NCI-H2196 treated with DMSO at 0.1 percent for 48 hours (cell line): ENCODE measurements around the gene ASCC3.

ENCODE experiments used
- DNase-seq: peaks from one replicate; lab custom pipeline; 2025; ENCODE audit not compliant: unreplicated experiment; lab: John Stamatoyannopoulos, UW

ASCC3 gene

DNA sequence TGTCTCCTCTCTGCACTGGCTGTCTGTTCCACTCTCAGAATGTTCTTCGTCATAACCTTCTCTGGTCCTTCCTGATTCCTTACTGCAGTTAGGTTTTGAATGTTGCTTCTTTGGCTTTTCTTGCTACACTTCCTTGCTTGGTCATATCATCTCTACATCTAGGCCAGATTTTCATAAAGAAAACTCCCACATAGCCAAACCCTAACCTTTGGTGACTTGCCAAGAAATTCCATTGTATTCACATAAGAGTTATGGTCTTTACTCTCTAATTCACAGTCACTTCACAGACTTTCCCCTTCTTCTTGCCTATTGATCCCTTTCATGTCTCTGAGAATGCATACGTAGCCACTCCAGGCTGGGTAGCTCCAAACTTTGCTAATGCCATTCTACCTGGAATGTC is 374.5 kb downstream of the ASCC3 start:
- no peak for DNase-seq

DNA sequence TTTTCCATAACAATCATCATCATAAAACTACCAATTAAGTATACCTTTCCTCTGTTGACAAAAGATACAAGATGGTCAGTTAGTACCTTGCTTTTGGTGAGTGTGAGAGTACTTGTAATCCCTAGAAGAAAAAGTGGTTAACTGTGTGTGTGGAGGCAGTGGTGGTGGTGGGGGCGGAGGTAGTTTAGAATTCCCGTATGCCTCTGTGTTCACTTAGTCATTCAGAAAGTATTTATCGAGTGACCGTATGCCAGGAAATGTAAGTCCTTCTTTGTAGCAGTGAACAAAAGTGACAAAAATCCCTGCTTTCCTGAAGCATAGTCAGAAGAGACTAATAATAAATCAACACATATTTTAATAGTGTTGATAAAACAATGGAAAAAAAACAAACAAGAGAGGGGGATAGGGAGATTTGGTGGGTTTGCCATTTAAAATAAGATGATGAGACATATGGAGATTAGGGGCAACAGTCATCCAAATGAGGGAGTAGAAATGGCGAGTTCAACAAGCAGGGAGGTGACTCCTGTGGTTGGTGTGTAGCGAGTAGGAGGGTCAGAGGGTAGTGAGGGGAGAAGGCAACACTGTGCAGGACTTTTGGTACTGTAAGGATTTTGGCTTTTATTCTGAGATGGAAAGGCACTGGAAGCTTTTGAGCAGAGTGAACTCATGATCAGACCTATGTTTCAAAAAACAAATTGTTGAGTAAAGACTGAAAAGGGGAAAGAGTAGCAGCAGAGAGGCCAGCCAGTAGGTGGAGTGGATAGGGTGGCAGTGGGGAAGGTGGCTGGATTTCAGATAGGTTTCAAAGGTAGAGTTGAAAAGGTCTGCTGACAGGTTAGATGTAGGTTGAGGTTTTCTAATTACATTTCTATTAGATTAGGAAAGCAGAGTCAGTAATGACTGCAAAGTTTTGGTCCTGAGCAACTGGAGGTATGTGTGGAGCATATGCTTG is 376.1 kb downstream of the ASCC3 start:
- no peak for DNase-seq

DNA sequence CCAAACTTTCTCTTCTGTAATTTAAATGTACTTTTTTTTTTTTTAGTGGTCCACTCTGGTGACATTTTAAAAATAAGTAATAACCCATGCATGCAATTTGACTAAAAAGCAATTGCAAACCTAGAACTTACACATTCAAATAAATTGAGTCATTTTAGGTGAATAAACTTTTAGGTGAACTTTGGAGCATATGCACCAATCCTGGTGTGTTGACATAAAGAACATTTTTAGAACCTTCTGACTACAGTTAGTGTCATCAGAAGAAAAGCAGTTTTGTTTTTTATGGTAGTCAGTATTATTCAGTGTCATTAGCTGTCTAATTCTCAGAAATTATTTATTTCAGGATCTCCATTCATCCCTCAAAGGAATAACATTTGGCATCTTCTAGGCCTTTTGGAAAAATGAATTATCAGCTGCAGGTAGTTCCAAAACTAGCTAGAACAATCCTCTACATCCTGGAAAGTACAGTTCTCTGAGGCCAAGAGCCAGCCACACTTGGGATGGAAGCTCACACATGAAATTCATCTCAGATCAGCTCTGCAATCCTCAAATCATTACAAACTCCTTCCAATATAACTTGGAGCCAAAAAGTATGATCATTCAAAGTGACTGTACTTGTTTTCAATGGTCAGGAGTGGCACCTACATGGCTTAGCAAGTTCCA is 378.0 kb downstream of the ASCC3 start:
- no peak for DNase-seq

DNA sequence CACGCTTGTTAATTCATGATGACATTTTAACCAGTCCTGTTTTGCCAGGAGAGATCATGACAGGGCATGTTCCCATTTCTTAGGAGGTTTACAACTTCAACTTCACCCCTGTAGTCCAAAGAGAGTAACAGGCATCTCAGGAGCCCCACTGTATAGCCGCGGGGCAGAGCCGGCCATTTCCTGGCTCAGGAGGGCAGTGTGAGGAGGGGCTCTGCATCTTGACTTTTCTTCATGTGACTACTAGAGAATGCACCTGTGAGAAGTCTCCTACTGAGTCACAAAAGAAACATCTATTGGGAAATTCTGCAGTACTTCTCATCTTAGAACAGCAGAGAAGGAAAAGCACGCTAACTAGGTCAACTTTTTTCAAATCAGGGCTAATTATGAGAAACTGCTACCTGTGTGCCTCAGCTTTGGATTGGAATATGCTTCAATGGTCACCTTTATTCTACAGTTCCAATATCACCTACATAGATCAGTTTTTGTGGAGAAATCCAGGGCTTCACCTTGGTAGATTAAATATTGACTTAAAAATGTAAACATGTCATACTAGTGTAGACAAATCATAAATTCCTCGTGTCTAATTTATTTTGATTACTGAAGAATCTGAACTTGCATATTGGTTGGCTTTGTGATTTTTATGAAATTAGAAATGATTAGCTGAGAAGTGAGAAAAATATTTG is 387.8 kb downstream of the ASCC3 start:
- DNase-seq, result no peak

DNA sequence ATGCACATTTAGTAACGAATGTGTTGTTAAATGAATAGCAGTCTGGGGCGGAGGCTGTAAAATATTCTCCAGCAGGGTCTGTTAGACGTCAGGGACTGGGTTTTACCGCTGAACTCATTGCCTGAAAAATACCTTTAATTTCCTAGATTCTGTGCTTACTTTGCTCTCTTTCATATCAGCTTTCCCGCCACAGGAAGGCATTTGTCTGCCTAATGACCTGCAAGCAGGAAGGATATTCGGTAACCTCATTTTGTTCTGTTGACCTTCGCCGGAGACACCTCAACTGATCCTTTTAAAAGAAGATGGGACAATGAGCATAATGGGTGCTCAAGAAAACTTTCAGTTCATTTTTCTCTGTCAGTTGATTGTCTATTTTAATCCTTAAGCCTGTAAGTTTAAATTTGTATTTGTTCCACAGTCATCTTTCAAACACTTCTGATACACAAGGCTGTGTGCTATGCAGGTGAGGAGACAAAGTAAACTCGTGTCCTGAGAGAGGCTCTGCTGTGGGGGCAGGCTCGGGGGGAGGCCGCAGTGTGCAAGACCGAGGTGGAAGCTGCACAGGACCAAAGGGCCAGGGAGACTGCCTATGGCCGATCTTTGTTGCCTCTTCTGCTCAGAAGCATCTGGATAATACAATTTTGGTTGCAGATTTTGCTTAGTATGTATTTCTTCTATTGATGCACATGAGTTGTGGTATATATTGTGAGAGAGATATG is 389.0 kb downstream of the ASCC3 start:
- DNase-seq, result no peak

DNA sequence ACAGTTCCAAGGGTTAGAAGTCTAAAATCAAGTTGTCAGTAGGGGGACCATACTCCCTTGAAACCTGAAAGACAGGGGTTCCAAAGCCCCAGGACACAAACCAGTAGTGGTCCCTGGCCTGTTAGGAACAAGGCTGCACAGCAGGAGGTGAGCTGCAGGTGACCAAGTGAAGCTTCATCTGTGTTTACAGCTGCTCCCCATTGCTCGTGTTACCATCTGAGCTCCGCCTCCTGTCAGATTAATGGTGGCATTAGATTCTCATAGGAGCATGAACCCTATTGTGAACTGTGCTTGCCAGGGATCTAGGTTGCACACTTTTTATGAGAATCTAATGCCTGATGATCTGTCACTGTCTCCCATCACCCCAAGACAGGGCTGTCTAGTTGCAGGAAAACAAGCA is 391.1 kb downstream of the ASCC3 start:
- DNase-seq, result no peak

DNA sequence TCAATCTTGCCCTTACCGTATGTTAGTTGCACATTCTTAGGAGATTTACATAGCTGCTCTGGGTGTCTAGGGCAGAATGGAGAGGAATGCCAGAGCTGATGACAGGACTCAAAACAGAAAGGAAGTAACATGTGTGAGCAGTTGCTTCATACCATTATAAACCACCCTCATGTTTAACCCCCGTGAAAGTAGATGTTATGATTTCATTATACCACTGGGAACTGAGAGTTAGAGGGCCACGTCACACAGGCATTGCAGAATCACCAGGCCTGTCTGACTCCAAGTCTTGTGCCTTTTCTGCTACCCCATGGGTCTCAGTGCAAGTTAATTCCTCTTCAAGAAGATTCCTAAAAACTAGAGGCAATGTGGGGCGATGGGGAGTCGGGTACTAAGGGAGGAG is 392.9 kb downstream of the ASCC3 start:
- no peak for DNase-seq

DNA sequence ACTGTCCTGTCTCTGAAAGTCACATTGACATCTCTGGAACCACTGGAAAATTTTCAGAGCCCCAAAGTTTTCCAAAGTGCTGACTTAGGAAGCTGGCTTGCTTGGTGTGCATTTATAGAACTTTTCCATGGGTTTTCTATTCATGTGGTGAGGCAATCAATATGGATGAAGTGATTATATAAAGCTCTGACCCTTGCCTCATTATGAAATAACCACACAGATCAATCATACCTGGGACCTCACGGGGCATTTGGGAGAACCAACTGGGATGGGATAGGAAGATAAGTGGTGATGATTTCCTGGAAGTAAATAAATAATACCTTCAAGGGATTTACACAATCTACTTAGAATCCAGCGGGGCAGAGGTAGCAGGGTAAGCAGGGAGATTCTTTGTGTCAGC is 393.5 kb downstream of the ASCC3 start:
- no peak for DNase-seq

DNA sequence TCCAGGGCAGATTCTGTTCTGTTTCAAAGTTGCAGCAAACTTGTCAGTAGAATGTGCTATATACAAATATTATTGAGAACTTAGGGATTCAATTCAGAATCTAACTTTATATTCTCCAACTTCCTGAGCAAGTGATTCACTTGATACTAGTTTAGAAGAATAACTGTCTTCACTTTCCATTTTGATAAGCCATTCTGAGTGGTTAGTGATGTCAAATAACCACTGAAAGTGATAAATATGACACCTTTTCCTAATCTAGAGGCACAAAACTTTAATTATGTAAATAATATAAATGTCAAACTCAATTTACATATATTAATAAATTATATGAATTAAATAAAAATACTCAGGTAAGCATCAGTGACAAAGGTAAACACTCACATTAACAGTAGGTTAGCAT is 395.9 kb downstream of the ASCC3 start:
- no peak for DNase-seq

DNA sequence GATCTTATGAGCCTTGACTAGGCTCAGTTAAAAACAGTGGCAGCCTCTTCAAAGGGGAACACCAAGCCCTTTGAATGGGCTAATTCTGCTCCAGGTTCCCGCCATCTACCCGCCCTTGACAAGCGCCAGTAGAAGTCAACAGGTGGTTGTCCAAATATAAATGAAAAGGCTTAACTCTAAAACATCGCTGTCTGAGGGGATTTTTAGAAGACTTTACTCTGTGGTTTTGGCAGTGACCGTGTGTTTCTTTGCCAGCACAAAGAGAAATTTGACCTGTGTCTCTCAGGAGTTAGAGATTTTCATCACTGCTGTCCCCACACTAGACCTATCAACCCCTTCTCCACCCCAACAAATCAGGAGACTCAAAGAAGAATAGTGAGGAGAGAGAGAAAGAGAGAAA is 396.7 kb downstream of the ASCC3 start:
- DNase-seq, result no peak

DNA sequence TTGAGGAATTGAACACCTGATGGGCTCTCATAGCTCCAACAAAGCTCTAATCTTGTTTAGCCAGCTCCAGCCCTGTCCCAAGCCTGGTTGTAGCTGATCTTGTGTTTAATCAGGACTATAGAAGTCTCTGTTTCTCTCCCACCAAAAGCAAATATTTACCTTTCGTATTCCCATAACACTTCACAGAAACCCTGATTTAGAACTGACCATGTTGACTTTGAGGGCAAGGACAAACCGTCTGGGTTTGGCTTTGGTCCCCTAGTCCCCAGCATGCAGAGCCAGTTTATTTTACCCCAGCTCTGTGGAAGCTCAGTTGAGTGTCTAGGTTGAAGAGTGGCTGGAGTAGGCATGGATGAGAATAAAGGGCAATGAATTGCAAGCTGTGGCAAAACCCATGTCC is 398.4 kb downstream of the ASCC3 start:
- no peak for DNase-seq

DNA sequence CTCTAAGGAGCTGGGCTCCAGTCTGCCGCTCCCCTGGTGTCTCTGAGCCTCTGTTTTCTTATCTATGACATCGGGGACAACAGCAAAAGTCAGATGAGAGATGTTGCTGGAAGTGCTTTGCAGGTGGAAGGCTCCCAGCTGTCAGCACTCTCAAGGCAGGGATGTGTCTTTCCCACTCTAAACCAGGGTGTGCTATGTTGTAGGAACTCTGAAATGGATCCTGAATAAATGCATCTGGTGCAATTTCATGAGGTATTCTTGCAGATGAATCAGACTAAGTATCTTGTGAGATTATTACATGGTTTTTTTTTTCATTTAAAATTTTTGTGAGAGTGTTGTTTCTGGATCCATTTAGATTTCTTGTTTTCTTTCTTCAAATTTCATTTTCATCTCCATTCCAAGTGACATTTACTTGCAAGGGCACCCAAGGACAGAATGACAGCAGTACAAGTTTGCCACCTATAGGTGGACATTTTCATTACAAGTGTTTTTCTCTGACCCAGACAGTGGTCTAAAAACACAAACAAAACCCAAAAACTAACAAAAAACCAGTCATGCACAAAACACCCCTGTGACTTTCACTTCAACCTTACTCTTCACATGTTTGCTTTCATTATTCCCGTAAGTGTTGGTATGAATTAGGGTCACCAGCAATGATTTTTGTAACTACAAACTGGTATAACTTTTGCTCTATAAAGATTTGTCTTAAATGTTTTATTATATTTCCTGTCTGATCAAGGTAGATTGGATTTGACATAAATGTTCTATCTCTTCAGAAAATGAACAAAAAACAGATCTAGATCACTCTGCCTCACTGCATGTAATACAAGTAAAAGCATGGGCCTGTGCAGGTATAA is 401.7 kb downstream of the ASCC3 start:
- DNase-seq, result no peak

DNA sequence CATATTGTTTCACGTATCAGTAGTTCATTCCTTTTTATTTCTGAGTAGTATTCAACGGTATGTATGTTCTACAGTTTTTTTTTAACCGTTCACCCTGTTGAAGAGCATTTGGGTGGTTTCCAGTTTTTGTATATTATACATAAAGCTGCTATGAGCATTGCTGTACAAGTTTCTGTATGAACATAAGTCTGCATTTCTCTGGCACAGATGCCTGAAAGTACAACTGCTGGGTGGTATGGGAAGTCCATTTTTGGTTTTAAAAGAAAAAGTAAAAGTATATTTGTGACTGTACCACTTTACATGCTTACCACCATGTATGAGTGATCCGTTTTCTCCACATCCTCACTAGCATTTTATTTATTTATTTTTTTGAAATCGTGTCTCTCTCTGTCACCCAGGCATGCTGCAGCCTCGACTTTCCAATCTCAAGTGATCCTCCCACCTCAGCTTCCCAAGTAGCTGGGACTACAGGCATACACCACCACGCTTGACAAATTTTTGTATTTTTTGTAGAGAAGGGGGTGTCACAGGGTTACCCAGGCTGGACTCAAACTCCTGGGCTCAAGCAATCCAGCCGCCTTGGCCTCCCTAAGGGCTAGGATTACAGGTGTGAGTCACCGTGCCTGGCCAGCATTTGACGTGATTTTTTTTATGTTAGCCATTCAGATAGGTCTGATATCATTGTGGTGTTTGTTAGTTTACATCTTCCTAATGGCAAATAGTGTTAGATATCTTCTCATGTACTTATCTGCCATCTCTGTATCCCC is 405.4 kb downstream of the ASCC3 start:
- DNase-seq, result no peak

DNA sequence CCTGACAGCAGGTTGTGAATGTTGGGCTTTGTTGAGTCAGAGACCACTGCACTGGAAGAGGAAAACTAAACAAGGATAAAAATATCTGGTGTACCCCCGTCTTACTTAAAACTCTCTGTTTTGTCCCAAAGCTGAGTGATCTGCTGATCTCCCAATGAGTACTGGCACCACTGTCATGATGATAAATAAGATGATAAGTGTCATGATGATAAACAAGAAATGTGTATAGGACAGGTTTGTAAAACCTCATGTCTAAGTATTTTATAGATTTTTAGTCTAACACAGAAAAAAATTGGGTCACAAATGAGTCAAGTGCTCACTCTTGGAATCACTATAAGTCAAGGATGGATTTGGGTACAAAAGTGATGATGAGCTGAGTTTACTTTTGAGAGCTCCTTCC is 407.9 kb downstream of the ASCC3 start:
- DNase-seq, result no peak

DNA sequence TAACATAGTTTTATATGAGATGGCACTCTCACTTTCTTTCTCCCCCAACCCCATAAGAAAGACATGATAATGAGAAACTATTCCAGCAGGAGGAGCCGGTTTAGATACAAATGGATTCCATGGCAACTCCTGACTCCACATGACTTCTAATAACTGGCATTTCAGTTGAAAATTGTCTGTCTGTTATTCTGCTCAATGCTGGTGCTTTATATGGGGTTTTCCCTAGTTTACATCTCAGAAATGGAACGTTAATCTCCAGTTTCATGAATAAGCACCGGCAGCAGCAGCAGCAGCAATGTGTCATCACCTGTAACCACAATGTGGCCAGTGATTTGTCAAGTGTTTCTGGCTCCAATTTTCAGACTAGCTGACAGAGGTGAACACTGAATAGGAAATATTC is 408.5 kb downstream of the ASCC3 start:
- no peak for DNase-seq

DNA sequence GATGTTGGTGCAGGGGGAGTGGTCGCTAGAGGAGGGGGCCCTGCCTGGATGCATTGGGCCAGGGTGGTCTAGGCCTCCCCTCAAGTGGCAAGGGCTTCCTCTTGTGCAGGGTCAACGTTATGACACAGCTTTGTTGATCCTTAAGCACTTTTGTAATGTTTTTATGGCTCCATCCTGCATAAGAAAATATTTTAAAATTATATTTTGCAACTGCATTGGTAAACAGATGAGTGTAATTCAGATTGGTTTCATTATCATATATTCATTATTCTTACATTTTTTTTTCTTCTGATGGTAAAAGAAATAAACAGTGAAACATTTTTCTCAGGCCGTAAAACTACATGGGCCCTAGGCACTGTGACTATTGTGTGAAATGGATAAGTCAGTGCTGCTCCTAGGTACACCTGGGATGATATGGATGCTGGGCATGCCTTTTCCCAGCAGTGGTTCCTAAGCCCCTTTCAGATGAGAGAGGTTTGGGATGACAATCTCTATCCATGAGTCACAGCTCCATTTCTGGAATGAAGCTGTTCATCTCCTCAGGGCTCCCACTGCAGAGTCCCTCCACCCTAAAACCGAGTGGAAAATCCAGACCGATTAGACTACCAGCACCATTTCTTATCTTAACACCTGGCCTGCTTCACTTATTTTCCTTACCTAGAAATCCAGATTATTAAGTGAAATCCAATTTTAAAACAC is 410.6 kb downstream of the ASCC3 start:
- DNase-seq, result no peak

DNA sequence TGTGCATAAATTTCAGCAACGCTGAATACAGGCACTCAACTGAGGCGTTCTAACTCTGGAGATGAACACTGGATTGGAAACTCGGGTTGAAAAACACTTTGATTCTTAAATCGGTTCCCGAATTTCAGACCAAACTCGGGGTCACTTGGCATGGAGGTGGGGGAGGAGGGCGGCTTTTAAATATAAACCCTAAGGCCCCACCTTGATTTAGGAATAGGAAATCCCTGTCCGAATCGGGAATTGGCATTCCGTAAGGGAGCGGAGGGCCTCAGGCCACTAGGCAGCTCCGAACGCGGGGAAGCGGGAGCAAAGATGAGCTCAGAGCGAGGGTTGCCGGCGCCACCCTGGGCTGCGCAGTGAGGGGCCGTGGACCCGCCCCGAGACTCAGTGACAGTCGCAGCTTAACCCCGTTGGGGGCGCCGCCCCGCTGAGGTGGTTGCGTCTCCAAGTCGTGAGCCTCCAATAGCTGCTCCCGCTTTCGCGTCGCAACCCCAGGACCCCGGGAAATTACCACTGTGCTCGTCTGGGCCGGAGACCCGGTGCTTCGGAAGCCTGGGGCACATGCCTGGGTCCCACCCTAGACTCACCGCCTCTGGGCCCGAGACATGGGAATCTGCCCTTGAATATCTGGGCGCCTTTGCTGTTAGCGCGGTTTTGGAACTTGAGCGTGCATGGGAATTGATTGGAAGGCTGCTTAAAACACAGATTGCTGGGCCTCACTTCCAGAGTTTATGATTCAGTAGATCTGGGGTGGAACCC is 411.8 kb downstream of the ASCC3 start:
- DNase-seq, result no peak

DNA sequence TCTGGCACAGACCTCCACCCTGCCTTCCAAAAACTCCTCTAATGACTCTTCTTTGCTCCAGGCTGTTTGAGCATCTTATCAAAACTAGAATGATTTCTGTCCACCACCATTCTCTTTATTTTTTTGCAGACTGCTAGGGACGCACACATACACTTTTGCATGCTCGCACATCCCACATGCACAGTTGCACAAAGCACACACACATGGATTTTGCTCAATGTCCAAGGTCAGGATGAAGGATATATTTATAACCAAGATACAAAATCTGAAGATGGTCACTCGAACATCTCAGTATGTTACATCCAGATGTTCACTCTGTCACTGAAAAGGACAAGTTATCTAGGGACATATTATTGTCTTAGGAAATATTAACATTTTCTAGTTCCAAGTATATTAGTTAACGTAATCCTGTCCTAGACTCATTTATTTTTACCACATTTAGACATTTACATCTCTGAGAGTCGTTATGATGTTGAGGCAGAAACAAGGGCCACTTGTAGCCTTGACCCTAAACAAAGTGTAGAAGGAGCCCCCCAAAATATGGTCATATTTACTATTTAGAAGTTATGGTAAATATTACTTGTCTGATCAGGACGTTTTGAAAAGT is 413.0 kb downstream of the ASCC3 start:
- DNase-seq, result no peak
